Vagina (tissue), 2 donors: ENCODE results near the gene TSPAN32. TPM values are rescaled to one million over a fixed set of nuclear protein-coding genes. Genes with fewer than 3 reads are reported as not detected.
A peak's percentile ranks its signal among the peaks of the same experiment; 100 is the strongest.

ENCODE experiments used
- DNase-seq, 2 donors: peaks; one replicate each; pipeline ENCODE4 v3.0.0-alpha.2; 2017; ENCODE audit errors: extremely low spot score in 2 of 2
- H3K27ac ChIP-seq: fragments of 200-600 bp; sonication (generic); one replicate; pipeline ENCODE4 v1.5.1; 2019
- H3K27me3 ChIP-seq: fragments of 200-600 bp; sonication (generic); one replicate; pipeline ENCODE4 v1.5.1; 2019
- H3K36me3 ChIP-seq, 2 donors: fragments of 200-600 bp; sonication (generic); one replicate each; pipeline ENCODE4 v1.5.1; 2017 to 2019
- H3K4me1 ChIP-seq: fragments of 200-600 bp; sonication (generic); one replicate; pipeline ENCODE4 v1.5.1; 2019
- H3K4me3 ChIP-seq, 2 donors: fragments of 200-600 bp; sonication (generic); 1 replicate in 1 of 2; 2 replicates in 1 of 2; pipeline ENCODE4 v1.5.1; 2016 to 2019
- H3K9me3 ChIP-seq: fragments of 200-600 bp; sonication (generic); one replicate; pipeline ENCODE4 v1.5.1; 2019
- POLR2A ChIP-seq, 2 donors: fragments of 450-650 bp; IDR thresholded peaks; one replicate each; pipeline ENCODE4 v1.6.1; 2017; ENCODE audit warnings: antibody characterized with exemption in 2 of 2, mild to moderate bottlenecking in 2 of 2, moderate library complexity in 2 of 2
- POLR2AphosphoS5 ChIP-seq, 2 donors: sonication (generic); formaldehyde crosslinking; IDR thresholded peaks; one replicate each; pipeline ENCODE4 v1.9.0; 2017; ENCODE audit warnings: antibody characterized with exemption in 2 of 2, mild to moderate bottlenecking in 2 of 2, low read depth in 1 of 2; ENCODE audit not compliant: insufficient read depth in 1 of 2
- intact Hi-C: fragments of 100-400 bp; cut with DNase I; formaldehyde crosslinking; loops from one replicate; pipeline ENCODE4 v1.15.1; 2023
- total RNA-seq: library from RNA; depleted of rRNA; stranded (reverse); fragments of >200 nt; gene quantifications from one replicate; pipeline ENCODE4 v1.2.3, GENCODE V29; 2016
- TF ChIP-seq, protein P1 (sequence below), 3 experiments: fragments of 450-650 bp in 2 of 3; fragments of 200-600 bp in 1 of 3; sonication (generic) in 1 of 3; IDR thresholded peaks; one replicate each; pipeline ENCODE4 v1.5.1; 2017 to 2019; ENCODE audit warnings: antibody characterized with exemption in 3 of 3, mild to moderate bottlenecking in 2 of 3, moderate library complexity in 2 of 3

Gene TSPAN32
- total RNA-seq, 1 donor from 2014 or later = 3.7 TPM

DNA sequence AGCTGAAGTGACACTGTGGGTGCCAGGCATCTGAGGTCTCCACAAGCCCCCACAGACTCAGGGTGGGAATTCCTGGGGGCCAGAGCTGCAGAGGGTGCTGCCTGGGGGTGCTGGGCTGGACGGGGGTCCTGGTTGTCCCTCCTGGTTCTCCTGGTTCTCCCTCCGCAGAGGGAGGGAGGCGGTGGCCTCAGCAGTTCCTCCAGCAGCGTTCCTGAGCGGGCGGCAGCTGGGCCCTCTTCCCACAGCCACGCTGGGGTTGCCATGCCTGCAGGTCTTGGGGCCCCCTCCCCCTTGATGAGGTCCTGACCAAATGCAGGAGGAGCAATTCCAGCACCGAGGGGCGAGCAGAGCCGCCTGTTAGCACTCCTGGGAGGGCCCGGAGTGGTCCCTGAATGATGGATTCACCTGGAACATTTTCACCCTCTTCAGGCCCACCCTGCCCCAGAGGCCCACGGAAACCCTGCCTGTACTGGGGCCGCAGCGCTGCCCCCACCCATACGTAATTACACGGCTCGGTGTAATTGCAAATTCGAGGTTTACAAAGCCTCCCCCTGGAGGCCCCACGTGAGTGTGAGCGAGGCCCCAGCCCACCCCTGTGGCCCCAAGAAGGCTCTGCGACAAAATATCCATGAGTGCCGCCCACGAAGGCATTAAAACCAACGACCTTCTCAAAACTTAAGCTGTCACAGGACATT, 730 bp upstream of the TSPAN32 start:
- Histone ChIP-seq H3K27ac (no peak overlapping the region), H3K4me1 (peaks cover 35% of the 10 kb centered on the region), H3K36me3 (no peaks in the 10 kb centered on the region)

DNA sequence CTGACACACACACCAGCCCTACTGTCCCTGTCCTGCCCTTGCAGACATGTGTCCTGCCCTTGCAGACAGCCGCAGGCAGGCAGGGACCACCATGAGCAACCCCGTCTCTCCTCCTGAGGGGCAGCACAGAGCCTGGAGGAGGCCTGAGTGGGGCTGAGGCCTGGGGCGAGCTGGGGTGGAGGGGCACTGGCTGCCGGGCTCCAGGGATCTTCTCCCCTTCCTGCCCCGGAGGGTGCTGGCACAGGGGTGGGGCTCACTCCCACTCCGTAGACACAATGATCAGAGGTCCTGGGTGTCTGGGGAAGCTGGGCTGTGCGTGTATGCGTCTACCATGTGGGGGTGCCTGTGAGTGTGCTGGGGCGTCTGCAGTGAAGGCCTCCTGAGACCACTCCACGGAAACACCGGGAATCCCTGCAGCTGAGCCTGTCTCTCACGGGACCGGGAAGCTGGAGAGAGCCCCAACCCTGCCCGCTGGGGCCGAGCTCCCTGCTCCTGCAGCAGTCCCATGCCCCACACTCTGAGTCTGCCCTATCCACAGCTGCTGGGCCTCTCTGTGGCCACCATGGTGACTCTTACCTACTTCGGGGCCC, 588 bp downstream of the TSPAN32 start:
- H3K27ac ChIP-seq = peak overlapping the region; percentile 27
- peak overlapping the region in 1 of 2 donors; percentile 24 for H3K4me3 ChIP-seq
- no peaks in the 10 kb centered on the region for H3K9me3 ChIP-seq
- no peaks in the 10 kb centered on the region for H3K36me3 ChIP-seq
- no peaks in the 10 kb centered on the region for H3K27me3 ChIP-seq
- intact Hi-C loops = loop anchor here (10.0 kb wide), 1 partner anchor 592 kb away; no protein-coding TSS in a partner anchor
- no peak for TF ChIP-seq POLR2A (IDR thresholded peaks at IDR 0.05)
- TF ChIP-seq, protein P1, sequence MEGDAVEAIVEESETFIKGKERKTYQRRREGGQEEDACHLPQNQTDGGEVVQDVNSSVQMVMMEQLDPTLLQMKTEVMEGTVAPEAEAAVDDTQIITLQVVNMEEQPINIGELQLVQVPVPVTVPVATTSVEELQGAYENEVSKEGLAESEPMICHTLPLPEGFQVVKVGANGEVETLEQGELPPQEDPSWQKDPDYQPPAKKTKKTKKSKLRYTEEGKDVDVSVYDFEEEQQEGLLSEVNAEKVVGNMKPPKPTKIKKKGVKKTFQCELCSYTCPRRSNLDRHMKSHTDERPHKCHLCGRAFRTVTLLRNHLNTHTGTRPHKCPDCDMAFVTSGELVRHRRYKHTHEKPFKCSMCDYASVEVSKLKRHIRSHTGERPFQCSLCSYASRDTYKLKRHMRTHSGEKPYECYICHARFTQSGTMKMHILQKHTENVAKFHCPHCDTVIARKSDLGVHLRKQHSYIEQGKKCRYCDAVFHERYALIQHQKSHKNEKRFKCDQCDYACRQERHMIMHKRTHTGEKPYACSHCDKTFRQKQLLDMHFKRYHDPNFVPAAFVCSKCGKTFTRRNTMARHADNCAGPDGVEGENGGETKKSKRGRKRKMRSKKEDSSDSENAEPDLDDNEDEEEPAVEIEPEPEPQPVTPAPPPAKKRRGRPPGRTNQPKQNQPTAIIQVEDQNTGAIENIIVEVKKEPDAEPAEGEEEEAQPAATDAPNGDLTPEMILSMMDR (IDR thresholded peaks at IDR 0.05) = no peak
- H3K4me1 ChIP-seq = peaks cover 48% of the 10 kb centered on the region
- DNase-seq = peak; percentile 85 to 92

More for the DNA sequence above, 730 bp upstream of the TSPAN32 start:
- intact Hi-C loops = loop anchor here (10.0 kb wide), 1 partner anchor 594 kb away; no protein-coding TSS in a partner anchor
- DNase-seq = peak; percentile 81 to 95
- no peaks in the 10 kb centered on the region for H3K9me3 ChIP-seq
- H3K27me3 ChIP-seq = no peaks in the 10 kb centered on the region
- peak overlapping the region in 1 of 2 donors; percentile 24 for H3K4me3 ChIP-seq
- TF ChIP-seq, protein P1 (IDR thresholded peaks at IDR 0.05) = no peak
- no peak for TF ChIP-seq POLR2AphosphoS5 (IDR thresholded peaks at IDR 0.05; ENCODE audit: insufficient read depth in 1 of 2, low read depth in 1 of 2)
- TF ChIP-seq POLR2A (IDR thresholded peaks at IDR 0.05) = no peak

DNA sequence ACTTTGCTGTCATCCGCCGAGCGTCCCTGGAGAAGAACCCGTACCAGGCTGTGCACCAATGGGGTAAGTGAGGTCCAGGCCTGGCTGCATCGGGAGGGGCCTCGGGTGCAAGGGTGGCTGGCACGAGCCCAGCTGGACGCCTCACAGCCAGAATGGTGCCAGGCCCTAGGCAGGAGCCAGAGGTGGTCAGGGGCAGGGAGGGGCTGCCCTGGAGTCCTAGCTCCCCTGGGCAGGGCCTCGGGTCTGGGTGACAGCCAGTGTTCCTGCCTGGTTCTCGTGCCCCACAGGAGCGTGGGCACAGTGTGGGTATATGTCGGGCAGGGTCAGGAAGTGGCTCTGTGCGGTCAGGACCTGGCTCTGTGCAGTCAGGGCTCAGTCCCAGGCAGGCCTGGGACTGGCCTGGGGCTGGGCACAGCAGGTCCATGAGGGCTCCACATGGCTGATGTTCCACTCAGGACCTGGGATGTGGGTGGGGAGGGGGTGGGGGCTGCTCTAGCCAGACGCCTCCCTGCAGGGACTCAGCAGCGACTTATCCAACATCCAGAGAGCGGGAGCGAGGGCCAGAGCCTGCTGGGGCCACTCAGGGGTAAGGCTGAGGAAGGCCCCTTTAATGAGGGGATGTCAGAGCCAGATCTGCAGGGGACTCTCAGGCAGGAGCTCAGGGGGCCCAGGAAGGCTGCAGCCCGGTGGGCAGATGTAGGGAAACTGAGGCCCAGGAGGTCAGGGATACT, 1.2 kb downstream of the TSPAN32 start:
- DNase-seq = peak; percentile 85 to 90
- Histone ChIP-seq H3K36me3 (no peaks in the 10 kb centered on the region), H3K9me3 (no peaks in the 10 kb centered on the region), H3K27me3 (no peaks in the 10 kb centered on the region), H3K27ac (no peak overlapping the region), H3K4me1 (peaks cover 54% of the 10 kb centered on the region), H3K4me3 (no peak overlapping the region)
- TF ChIP-seq, protein P1 (IDR thresholded peaks at IDR 0.05) = no peak
- TF ChIP-seq POLR2AphosphoS5 (IDR thresholded peaks at IDR 0.05; ENCODE audit: insufficient read depth in 1 of 2, low read depth in 1 of 2) (no peak), POLR2A (IDR thresholded peaks at IDR 0.05) (no peak)
- intact Hi-C loops = loop anchor here (10.0 kb wide), 1 partner anchor 592 kb away; no protein-coding TSS in a partner anchor

DNA sequence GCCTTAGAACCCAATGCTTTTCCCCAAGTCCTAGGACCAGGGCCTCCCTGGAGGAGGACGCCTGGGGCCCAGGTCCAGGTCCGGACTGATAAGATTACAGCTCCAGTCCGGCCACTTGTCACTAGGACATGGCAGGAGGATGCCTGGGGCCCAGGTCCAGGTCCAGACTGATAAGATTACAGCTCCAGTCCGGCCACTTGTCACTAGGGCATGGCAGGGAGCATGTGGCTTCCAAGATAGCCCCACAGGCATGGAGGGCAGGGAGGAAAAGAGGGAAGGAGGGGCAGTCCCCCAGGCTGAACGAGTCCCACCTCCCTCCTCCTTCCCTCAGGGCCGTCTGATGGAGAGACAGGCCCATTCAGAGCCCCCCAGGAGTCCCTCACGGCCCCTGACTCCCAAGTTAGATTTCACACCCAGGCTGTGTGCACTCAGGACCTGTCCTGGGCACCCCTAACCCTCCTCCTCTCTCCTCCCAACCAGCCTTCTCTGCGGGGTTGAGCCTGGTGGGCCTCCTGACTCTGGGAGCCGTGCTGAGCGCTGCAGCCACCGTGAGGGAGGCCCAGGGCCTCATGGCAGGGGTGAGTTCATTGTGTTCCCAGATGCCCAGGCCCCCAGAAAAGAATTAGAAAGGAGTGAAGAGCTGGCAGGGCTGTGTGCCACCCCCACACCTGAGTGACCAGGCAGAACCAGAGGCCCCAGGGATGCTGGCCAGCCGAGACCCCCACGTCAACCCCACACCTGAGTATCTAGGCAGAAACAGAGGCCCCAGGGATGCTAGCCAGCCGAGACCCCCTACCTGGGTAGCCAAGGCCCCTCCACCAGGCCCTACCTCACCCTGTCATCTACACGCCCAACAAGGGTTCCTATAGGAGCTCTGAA, 2.1 kb downstream of the TSPAN32 start:
- Histone ChIP-seq H3K4me3 (no peak overlapping the region), H3K27ac (peak overlapping the region; percentile 97), H3K36me3 (no peaks in the 10 kb centered on the region), H3K4me1 (peaks cover 55% of the 10 kb centered on the region), H3K27me3 (no peaks in the 10 kb centered on the region), H3K9me3 (no peaks in the 10 kb centered on the region)
- intact Hi-C loops = loop anchor here (10.0 kb wide), 1 partner anchor 591 kb away; no protein-coding TSS in a partner anchor
- DNase-seq = peak; percentile 84 to 95
- TF ChIP-seq POLR2AphosphoS5 (IDR thresholded peaks at IDR 0.05; ENCODE audit: insufficient read depth in 1 of 2, low read depth in 1 of 2) = no peak
- TF ChIP-seq, protein P1 (IDR thresholded peaks at IDR 0.05) = no peak
- no peak for TF ChIP-seq POLR2A (IDR thresholded peaks at IDR 0.05)
